ENCODE data around the gene RGS6. TPM values are rescaled to one million over a fixed set of nuclear protein-coding genes. Genes with fewer than 3 reads are reported as not detected.
"Not testable (repeated sequence)": the region's sequence is repeated elsewhere in the genome, so short reads cannot be mapped to it uniquely, and the experiment has no call there.

Gene RGS6
- 22.4 TPM for total RNA-seq
- long read RNA-seq, full-length matches to known transcripts = 5 of 16 reads
- long read RNA-seq, partial matches to known transcripts = 2 of 16 reads
- long read RNA-seq, other reads (novel, unspliced or antisense) = 9 of 16 reads

GRCh38 chr14:71932229-71932981, at the start of gene RGS6:
RGS6 (plus strand) TSS chr14:71932429.
- intact Hi-C loops (cut with DNase I) = loop anchor here (1.0 to 5.0 kb wide), 3 partner anchors 55 to 490 kb away; no protein-coding TSS in a partner anchor
- no peak for DNase-seq (ENCODE audit: low spot score)

GRCh38 chr14:71883094-71883493, 49.1 kb upstream of the RGS6 start:
- intact Hi-C loops (cut with DNase I) = no loop called here
- DNase-seq (ENCODE audit: low spot score) = no peak

GRCh38 chr14:71885301-71885700, 46.9 kb upstream of the RGS6 start:
- intact Hi-C loops (cut with DNase I) = no loop called here
- no peak for DNase-seq (ENCODE audit: low spot score)

GRCh38 chr14:71887802-71888201, 44.4 kb upstream of the RGS6 start:
- DNase-seq (ENCODE audit: low spot score); intact Hi-C loops (cut with DNase I): not testable (repeated sequence)

GRCh38 chr14:71890541-71890940, 41.7 kb upstream of the RGS6 start:
- DNase-seq (ENCODE audit: low spot score) = no peak
- intact Hi-C loops (cut with DNase I) = no loop called here

GRCh38 chr14:71891185-71891584, 41.0 kb upstream of the RGS6 start:
- no peak for DNase-seq (ENCODE audit: low spot score)
- intact Hi-C loops (cut with DNase I) = no loop called here

GRCh38 chr14:71891970-71892369, 40.3 kb upstream of the RGS6 start:
- no peak for DNase-seq (ENCODE audit: low spot score)
- intact Hi-C loops (cut with DNase I) = no loop called here

- no peak for DNase-seq (ENCODE audit: low spot score)
- intact Hi-C loops (cut with DNase I) = no loop called here
Observed at GRCh38 chr14:71905031-71905430, 27.2 kb upstream of the RGS6 start.

GRCh38 chr14:71905860-71906259, 26.4 kb upstream of the RGS6 start:
- intact Hi-C loops (cut with DNase I) = no loop called here
- DNase-seq (ENCODE audit: low spot score) = no peak

GRCh38 chr14:71907793-71908515, 24.3 kb upstream of the RGS6 start:
- intact Hi-C loops (cut with DNase I) = no loop called here
- DNase-seq (ENCODE audit: low spot score) = no peak

- intact Hi-C loops (cut with DNase I) = no loop called here
- DNase-seq (ENCODE audit: low spot score) = no peak
Observed at GRCh38 chr14:71911669-71912068, 20.6 kb upstream of the RGS6 start.

GRCh38 chr14:71913342-71913741, 18.9 kb upstream of the RGS6 start:
- no peak for DNase-seq (ENCODE audit: low spot score)
- intact Hi-C loops (cut with DNase I) = no loop called here

- intact Hi-C loops (cut with DNase I) = no loop called here
- no peak for DNase-seq (ENCODE audit: low spot score)
Observed at GRCh38 chr14:71918955-71919354, 13.3 kb upstream of the RGS6 start.

GRCh38 chr14:71923513-71923912, 8.7 kb upstream of the RGS6 start:
- intact Hi-C loops (cut with DNase I) = no loop called here
- no peak for DNase-seq (ENCODE audit: low spot score)

- intact Hi-C loops (cut with DNase I) = loop anchor here (1.0 to 5.0 kb wide), 3 partner anchors 56 to 491 kb away; no protein-coding TSS in a partner anchor
- no peak for DNase-seq (ENCODE audit: low spot score)
Observed at GRCh38 chr14:71931492-71932228, 569 bp upstream of the RGS6 start.

GRCh38 chr14:71933001-71933587, 865 bp downstream of the RGS6 start:
- intact Hi-C loops (cut with DNase I) = loop anchor here (5.0 kb wide), 2 partner anchors 54 to 489 kb away; no protein-coding TSS in a partner anchor

GRCh38 chr14:71938273-71938672, 6.0 kb downstream of the RGS6 start:
- intact Hi-C loops (cut with DNase I) = not testable (repeated sequence)

More at GRCh38 chr14:71933001-71933587, 865 bp downstream of the RGS6 start:
- DNase-seq (ENCODE audit: low spot score) = no peak

GRCh38 chr14:71939344-71939743, 7.1 kb downstream of the RGS6 start:
- DNase-seq (ENCODE audit: low spot score); intact Hi-C loops (cut with DNase I): not testable (repeated sequence)

More at GRCh38 chr14:71938273-71938672, 6.0 kb downstream of the RGS6 start:
- not testable (repeated sequence) for DNase-seq (ENCODE audit: low spot score)

GRCh38 chr14:71940500-71940899, 8.3 kb downstream of the RGS6 start:
- intact Hi-C loops (cut with DNase I); DNase-seq (ENCODE audit: low spot score): not testable (repeated sequence)
